Natural killer cell (primary cell): ENCODE data around the gene UBASH3B. TPM values are rescaled to one million over a fixed set of nuclear protein-coding genes. Genes with fewer than 3 reads are reported as not detected.

ENCODE experiments used
- ATAC-seq, 3 donors: fragments of 150-1000 bp in 2 of 3; fragments of 200-7000 bp in 1 of 3; cut with Tn5 transposase; 1 replicate in 1 of 3; 2 replicates in 2 of 3; pipeline ENCODE4 v1.10.0; 2021; ENCODE audit warnings: mild to moderate bottlenecking in 2 of 3, moderate library complexity in 2 of 3
- DNase-seq, 2 donors: peaks; one replicate each; pipeline versions ENCODE4 v3.0.0 to v3.0.0-alpha.2; 2013 to 2021; ENCODE audit warnings: mixed read lengths in 1 of 2
- H3K27ac ChIP-seq: one replicate; pipeline ENCODE4 v1.5.1; 2013; ENCODE audit warnings: mild to moderate bottlenecking, low read length
- H3K27me3 ChIP-seq: one replicate; pipeline ENCODE4 v1.6.1; 2013; ENCODE audit warnings: low read length; ENCODE audit not compliant: control insufficient read depth, insufficient read depth
- H3K36me3 ChIP-seq: one replicate; pipeline ENCODE4 v1.6.1; 2013; ENCODE audit warnings: low read length; ENCODE audit not compliant: control insufficient read depth, insufficient read depth
- H3K4me1 ChIP-seq: one replicate; pipeline ENCODE4 v1.6.1; 2013; ENCODE audit warnings: low read length; ENCODE audit not compliant: control insufficient read depth, insufficient read depth
- H3K4me3 ChIP-seq: one replicate; pipeline ENCODE4 v1.5.1; 2013; ENCODE audit warnings: low read length
- H3K9me3 ChIP-seq: one replicate; pipeline ENCODE4 v1.6.1; 2013; ENCODE audit warnings: low read length; ENCODE audit not compliant: control insufficient read depth, insufficient read depth
- H3K27ac Mint-ChIP-seq, 2 donors: one replicate each; pipeline ENCODE4 v1.8.0; 2022; ENCODE audit warnings: mild to moderate bottlenecking in 2 of 2, mixed read lengths in 2 of 2, moderate library complexity in 1 of 2
- H3K27me3 Mint-ChIP-seq, 2 donors: one replicate each; pipeline ENCODE4 v1.8.0; 2022; ENCODE audit warnings: low read depth in 2 of 2, mixed read lengths in 2 of 2
- H3K36me3 Mint-ChIP-seq: one replicate; pipeline ENCODE4 v1.8.0; 2022; ENCODE audit warnings: mixed read lengths
- H3K4me1 Mint-ChIP-seq, 2 donors: one replicate each; pipeline ENCODE4 v1.8.0; 2022; ENCODE audit warnings: mixed read lengths in 2 of 2
- H3K4me3 Mint-ChIP-seq: one replicate; pipeline ENCODE4 v1.8.0; 2022; ENCODE audit warnings: mild to moderate bottlenecking, moderate library complexity, mixed read lengths
- H3K9me3 Mint-ChIP-seq, 2 donors: one replicate each; pipeline ENCODE4 v1.8.0; 2022; ENCODE audit warnings: mixed read lengths in 2 of 2
- WGBS: methylation state at CpG from one replicate; pipeline ENCODE4 v1.1.7; 2013; ENCODE audit warnings: missing lambda C conversion rate; ENCODE audit not compliant: insufficient coverage; 5-methylcytosine and 5-hydroxymethylcytosine counted together
- intact Hi-C: fragments of 100-400 bp; cut with micrococcal nuclease; formaldehyde crosslinking; loops from one replicate; pipeline ENCODE4 v1.14.2; 2022
- total RNA-seq, 4 donors: library from RNA; stranded (reverse); fragments of 120-200 nt in 1 of 4; gene quantifications; one replicate each; pipeline versions ENCODE4 v1.2.3 to v1.2.4, GENCODE V29; 2013 to 2022
- TF ChIP-seq, protein P1 (sequence below): fragments of 200-600 bp; IDR thresholded peaks from one replicate; pipeline ENCODE4 v1.8.0; 2022; ENCODE audit warnings: antibody characterized with exemption

The UBASH3B gene
- total RNA-seq, 3 donors from 2014 or later (not counting 1 experiment from before 2014, with no cell fraction given) = 28.7 to 33.9 (median 33.5) TPM

DNA sequence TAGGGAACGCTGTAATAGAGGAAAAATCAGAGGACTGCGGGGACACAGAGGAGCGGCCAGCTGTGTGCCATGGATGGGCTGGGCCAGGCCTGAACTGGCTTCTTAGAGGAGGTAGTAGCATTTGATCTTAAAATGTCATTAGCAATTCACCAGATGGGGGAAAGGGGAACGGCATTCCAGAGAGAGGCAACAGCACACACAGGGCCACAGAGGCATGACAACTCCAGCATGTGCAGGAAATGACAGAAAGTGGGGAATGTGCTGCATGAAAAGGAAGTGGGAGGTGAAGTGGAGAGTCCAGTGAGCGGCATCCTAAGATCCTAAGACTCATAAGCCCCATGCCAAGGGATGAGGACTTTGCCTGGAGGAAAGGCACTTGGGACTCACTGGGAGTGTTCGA is 69.0 kb downstream of the UBASH3B start:
- no peaks in the 10 kb centered on the region for H3K27me3 ChIP-seq
- H3K9me3 ChIP-seq = no peaks in the 10 kb centered on the region
- ATAC-seq (no peak), DNase-seq (no peak)
- no peak overlapping the region for H3K27ac ChIP-seq
- no peaks in the 10 kb centered on the region for H3K36me3 ChIP-seq
- intact Hi-C loops = no loop called here
- no peak overlapping the region for H3K4me3 ChIP-seq
- Mint-ChIP-seq H3K4me1 (peaks cover 71 to 75% of the 10 kb centered on the region in 2 donors), H3K27me3 (peaks cover 0 to 8% of the 10 kb centered on the region in 2 donors), H3K4me3 (peak overlapping the region; percentile 26), H3K36me3 (no peaks in the 10 kb centered on the region), H3K27ac (peak overlapping the region in 1 of 2 donors; percentile 52), H3K9me3 (no peaks in the 10 kb centered on the region)
- TF ChIP-seq, protein P1, sequence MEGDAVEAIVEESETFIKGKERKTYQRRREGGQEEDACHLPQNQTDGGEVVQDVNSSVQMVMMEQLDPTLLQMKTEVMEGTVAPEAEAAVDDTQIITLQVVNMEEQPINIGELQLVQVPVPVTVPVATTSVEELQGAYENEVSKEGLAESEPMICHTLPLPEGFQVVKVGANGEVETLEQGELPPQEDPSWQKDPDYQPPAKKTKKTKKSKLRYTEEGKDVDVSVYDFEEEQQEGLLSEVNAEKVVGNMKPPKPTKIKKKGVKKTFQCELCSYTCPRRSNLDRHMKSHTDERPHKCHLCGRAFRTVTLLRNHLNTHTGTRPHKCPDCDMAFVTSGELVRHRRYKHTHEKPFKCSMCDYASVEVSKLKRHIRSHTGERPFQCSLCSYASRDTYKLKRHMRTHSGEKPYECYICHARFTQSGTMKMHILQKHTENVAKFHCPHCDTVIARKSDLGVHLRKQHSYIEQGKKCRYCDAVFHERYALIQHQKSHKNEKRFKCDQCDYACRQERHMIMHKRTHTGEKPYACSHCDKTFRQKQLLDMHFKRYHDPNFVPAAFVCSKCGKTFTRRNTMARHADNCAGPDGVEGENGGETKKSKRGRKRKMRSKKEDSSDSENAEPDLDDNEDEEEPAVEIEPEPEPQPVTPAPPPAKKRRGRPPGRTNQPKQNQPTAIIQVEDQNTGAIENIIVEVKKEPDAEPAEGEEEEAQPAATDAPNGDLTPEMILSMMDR = no peak
- H3K4me1 ChIP-seq = peaks cover 58% of the 10 kb centered on the region
- WGBS = 75% methylated on average over 5 of the region's 6 CpGs

DNA sequence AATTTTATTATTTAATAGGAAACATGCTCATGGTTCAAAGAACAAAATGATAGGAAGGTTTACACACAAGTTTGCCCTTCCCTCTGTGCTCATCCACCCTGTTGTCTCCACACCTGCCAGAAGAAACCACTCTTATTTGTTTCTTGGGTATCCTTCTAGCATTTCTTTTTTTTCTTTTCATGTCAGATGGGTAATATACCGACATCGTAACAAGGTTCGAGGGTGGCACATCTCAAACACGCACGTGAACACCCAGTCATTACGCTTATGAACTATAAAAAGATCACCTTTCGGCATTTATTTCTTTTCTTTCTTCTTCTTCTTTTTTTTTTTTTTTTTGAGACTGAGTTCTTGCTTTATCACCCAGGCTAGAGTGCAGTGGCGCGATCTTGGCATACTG is 70.5 kb downstream of the UBASH3B start:
- Mint-ChIP-seq H3K36me3 (no peaks in the 10 kb centered on the region), H3K4me3 (peak overlapping the region; percentile 93), H3K27ac (peak overlapping the region in 1 of 2 donors; percentile 67), H3K9me3 (no peaks in the 10 kb centered on the region), H3K27me3 (peaks cover 0 to 8% of the 10 kb centered on the region in 2 donors), H3K4me1 (peaks cover 61 to 65% of the 10 kb centered on the region in 2 donors)
- peaks cover 58% of the 10 kb centered on the region for H3K4me1 ChIP-seq
- no peak overlapping the region for H3K4me3 ChIP-seq
- TF ChIP-seq, protein P1 = no peak
- DNase-seq = no peak
- no peak for ATAC-seq
- intact Hi-C loops = no loop called here
- H3K27me3 ChIP-seq = no peaks in the 10 kb centered on the region
- H3K36me3 ChIP-seq = no peaks in the 10 kb centered on the region
- no peaks in the 10 kb centered on the region for H3K9me3 ChIP-seq
- H3K27ac ChIP-seq = no peak overlapping the region
- 72% methylated on average over 9 of the region's 9 CpGs for WGBS

DNA sequence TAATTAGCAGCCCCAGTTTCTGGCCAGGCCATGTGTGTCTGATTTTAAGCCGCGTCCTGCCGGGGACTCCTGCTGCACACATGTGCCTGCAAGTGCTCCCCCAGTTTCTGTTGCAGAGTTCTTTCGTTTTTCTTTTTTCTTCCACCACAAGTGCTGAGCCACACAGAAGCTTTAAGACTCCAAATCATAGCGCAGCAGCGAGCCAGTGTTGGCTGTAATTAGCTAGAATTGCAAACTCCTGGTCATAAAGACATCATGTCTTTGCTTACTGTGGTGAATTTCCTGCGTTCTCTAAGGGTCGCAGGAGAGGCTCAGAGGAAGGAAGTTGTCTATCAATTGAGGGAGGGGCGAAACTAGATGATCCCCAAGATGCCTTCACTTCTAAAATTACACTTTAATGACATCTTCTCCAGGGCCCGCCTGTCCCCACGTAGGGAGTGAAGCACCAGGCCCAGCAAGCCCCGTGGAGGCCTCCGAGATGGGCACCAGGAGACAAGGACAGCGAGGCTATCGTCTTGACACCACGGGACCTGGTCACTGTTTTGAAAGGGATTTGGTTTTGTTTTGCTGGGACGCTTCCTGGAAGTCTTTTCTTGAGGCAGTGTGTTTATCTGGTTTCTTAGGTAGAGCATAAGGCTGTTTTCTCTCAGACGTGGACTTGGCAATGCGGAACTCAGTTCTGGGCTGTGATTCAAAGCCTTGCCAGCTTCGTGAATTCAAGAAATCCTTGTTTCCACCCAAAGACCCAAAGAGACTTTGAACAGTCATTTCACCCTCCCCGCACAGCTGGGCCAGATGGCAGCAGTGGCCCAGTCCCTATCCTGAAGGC is 71.8 kb downstream of the UBASH3B start:
- H3K9me3 Mint-ChIP-seq = no peaks in the 10 kb centered on the region
- no peaks in the 10 kb centered on the region for H3K36me3 ChIP-seq
- H3K4me3 ChIP-seq = no peak overlapping the region
- H3K27me3 Mint-ChIP-seq = peaks cover 0 to 8% of the 10 kb centered on the region in 2 donors
- intact Hi-C loops = no loop called here
- H3K27me3 ChIP-seq = no peaks in the 10 kb centered on the region
- TF ChIP-seq, protein P1 = no peak
- H3K27ac Mint-ChIP-seq = peak overlapping the region; percentile 67 to 70
- WGBS = 44% methylated on average over 21 of the region's 21 CpGs
- H3K9me3 ChIP-seq = no peaks in the 10 kb centered on the region
- DNase-seq = peak in 1 of 2 donors; percentile 65
- peak overlapping the region; percentile 93 for H3K4me3 Mint-ChIP-seq
- no peaks in the 10 kb centered on the region for H3K36me3 Mint-ChIP-seq
- peaks cover 64% of the 10 kb centered on the region for H3K4me1 ChIP-seq
- H3K4me1 Mint-ChIP-seq = peaks cover 64 to 70% of the 10 kb centered on the region in 2 donors
- peak overlapping the region; percentile 30 for H3K27ac ChIP-seq
- peak; percentile 61 to 77 (median 66) for ATAC-seq
